22Rv1 (cell line): ENCODE measurements around the gene ALDH5A1.

ENCODE experiments used
- H3K27ac ChIP-seq: fragments of 450-650 bp; 2 replicates; pipeline ENCODE4 v1.5.1; 2017
- CTCF ChIP-seq: fragments of 450-650 bp; IDR thresholded peaks from 2 replicates; pipeline ENCODE4 v1.5.1; 2017; ENCODE audit warnings: mild to moderate bottlenecking
- ZFX ChIP-seq: fragments of 450-650 bp; IDR thresholded peaks from 2 replicates; pipeline ENCODE4 v1.6.1; 2017; ENCODE audit warnings: antibody characterized with exemption, borderline replicate concordance

The ALDH5A1 gene

GRCh38 chr6:24566020-24566767 lies 71.4 kb downstream of the ALDH5A1 start:
- no peak for TF ChIP-seq ZFX
- no peak for TF ChIP-seq CTCF
- no peak overlapping the region for H3K27ac ChIP-seq

GRCh38 chr6:24568683-24569082 lies 73.9 kb downstream of the ALDH5A1 start:
- no peak overlapping the region for H3K27ac ChIP-seq
- no peak for TF ChIP-seq CTCF
- TF ChIP-seq ZFX, result no peak

- H3K27ac ChIP-seq, result no peak overlapping the region
- TF ChIP-seq ZFX, result no peak
- TF ChIP-seq CTCF, result no peak
Observed at GRCh38 chr6:24569811-24570210, 75.0 kb downstream of the ALDH5A1 start.

GRCh38 chr6:24571361-24571760 lies 76.6 kb downstream of the ALDH5A1 start:
- TF ChIP-seq CTCF (no peak), ZFX (no peak)
- no peak overlapping the region for H3K27ac ChIP-seq

- H3K27ac ChIP-seq, result no peak overlapping the region
Observed at GRCh38 chr6:24574809-24575208, 80.0 kb downstream of the ALDH5A1 start.

GRCh38 chr6:24576447-24576846 lies 81.7 kb downstream of the ALDH5A1 start:
- no peak for TF ChIP-seq CTCF
- no peak for TF ChIP-seq ZFX
- no peak overlapping the region for H3K27ac ChIP-seq

More at GRCh38 chr6:24574809-24575208, 80.0 kb downstream of the ALDH5A1 start:
- no peak for TF ChIP-seq CTCF
- no peak for TF ChIP-seq ZFX

GRCh38 chr6:24581084-24581669 lies 86.4 kb downstream of the ALDH5A1 start:
- peak; percentile 88 for TF ChIP-seq CTCF
- TF ChIP-seq ZFX, result no peak
- no peak overlapping the region for H3K27ac ChIP-seq
